GM12801 (cell line): ENCODE data around the gene CSTB.

ENCODE experiments used
- TF ChIP-seq, protein P1 (sequence below): IDR thresholded peaks from one replicate; pipeline ENCODE4 v1.5.1; 2011; ENCODE audit warnings: control low read depth; ENCODE audit not compliant: insufficient read length; ENCODE audit errors: extremely low read depth

Gene CSTB, protein sequence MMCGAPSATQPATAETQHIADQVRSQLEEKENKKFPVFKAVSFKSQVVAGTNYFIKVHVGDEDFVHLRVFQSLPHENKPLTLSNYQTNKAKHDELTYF

GRCh38 chr21:43775795-43776430 is at the start of gene CSTB:
Gene CSTB (minus strand): TSS chr21:43776308. CDS start chr21:43776269, 39 bp downstream.
- TF ChIP-seq, protein P1, sequence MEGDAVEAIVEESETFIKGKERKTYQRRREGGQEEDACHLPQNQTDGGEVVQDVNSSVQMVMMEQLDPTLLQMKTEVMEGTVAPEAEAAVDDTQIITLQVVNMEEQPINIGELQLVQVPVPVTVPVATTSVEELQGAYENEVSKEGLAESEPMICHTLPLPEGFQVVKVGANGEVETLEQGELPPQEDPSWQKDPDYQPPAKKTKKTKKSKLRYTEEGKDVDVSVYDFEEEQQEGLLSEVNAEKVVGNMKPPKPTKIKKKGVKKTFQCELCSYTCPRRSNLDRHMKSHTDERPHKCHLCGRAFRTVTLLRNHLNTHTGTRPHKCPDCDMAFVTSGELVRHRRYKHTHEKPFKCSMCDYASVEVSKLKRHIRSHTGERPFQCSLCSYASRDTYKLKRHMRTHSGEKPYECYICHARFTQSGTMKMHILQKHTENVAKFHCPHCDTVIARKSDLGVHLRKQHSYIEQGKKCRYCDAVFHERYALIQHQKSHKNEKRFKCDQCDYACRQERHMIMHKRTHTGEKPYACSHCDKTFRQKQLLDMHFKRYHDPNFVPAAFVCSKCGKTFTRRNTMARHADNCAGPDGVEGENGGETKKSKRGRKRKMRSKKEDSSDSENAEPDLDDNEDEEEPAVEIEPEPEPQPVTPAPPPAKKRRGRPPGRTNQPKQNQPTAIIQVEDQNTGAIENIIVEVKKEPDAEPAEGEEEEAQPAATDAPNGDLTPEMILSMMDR, result no peak

DNA sequence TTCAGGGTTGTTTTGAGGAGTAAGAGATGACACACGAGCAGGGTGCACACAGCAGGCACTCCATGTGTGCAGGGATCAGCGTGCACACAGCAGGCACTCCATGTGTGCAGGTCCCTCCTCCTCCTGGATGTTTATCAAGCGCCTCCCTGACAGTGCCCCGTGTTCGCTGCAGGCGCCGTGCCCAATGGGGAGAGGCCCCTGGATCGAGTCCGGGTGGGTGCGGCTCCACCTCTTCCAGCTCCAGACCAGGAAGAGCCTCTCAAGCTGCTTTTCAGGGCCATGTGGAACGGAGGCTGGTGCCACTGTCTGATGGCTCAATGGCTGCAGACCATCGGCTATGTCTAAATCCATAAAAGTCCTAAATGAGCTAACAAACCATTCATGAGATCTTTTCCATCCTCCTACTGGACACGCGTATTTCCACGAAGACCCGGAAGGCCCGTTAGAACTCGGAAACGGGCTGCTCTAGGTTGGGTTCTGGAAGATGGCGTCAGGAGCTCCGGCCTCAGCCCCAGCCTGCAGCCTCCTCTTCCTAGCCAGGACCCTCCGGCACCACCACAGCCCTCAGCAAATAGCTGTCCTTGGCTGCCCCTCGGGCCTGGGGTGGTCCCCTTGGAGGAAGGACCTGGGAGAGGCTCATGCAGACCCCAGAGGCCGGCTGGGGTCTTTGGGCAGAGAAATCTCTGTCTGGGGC is 49.3 kb upstream of the CSTB start:
- TF ChIP-seq, protein P1, result no peak

- TF ChIP-seq, protein P1, result no peak
These were observed 48.5 kb upstream of the CSTB start for GRCh38 chr21:43824333-43825241.

DNA sequence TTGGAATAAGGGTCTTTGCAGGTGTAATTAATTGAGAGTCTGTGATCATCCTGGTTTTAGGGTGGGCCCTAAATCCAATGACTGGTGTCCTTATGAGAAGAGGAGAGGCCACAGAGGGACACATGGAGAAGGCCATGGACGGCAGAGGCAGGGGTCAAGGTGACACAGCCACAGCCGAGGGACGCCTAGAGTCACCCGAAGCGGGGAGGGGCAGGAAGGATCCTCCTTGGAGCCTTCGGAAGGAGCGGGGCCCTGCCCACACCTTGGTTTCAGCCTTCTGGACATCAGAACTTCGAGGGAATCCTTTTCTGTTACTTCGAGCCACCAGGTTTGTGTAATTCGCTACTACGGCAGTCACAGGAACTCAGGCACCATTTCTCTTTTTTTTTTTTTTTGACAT is 44.4 kb upstream of the CSTB start:
- TF ChIP-seq, protein P1, result no peak

GRCh38 chr21:43819511-43820405 is 43.6 kb upstream of the CSTB start:
- TF ChIP-seq, protein P1, result no peak

GRCh38 chr21:43818685-43819084 is 42.6 kb upstream of the CSTB start:
- TF ChIP-seq, protein P1, result no peak
